DND-41 (cell line): ENCODE data around the gene CUL4B.

Experiments used
- EZH2 ChIP-seq: IDR thresholded peaks from 3 replicates; pipeline ENCODE4 v1.6.1; 2012; ENCODE audit warnings: borderline replicate concordance, low read depth, mild to moderate bottlenecking, moderate library complexity, low read length, inconsistent platforms; ENCODE audit not compliant: severe bottlenecking
- TF ChIP-seq, protein P1 (sequence below): IDR thresholded peaks from 2 replicates; pipeline ENCODE4 v1.5.1; 2012; ENCODE audit warnings: borderline replicate concordance, low read length, moderate library complexity, mild to moderate bottlenecking; ENCODE audit not compliant: poor library complexity, severe bottlenecking; ENCODE audit errors: extremely low read depth

GRCh38 chrX:120485638-120486520 lies 74.9 kb downstream of the CUL4B start:
- TF ChIP-seq, protein P1, sequence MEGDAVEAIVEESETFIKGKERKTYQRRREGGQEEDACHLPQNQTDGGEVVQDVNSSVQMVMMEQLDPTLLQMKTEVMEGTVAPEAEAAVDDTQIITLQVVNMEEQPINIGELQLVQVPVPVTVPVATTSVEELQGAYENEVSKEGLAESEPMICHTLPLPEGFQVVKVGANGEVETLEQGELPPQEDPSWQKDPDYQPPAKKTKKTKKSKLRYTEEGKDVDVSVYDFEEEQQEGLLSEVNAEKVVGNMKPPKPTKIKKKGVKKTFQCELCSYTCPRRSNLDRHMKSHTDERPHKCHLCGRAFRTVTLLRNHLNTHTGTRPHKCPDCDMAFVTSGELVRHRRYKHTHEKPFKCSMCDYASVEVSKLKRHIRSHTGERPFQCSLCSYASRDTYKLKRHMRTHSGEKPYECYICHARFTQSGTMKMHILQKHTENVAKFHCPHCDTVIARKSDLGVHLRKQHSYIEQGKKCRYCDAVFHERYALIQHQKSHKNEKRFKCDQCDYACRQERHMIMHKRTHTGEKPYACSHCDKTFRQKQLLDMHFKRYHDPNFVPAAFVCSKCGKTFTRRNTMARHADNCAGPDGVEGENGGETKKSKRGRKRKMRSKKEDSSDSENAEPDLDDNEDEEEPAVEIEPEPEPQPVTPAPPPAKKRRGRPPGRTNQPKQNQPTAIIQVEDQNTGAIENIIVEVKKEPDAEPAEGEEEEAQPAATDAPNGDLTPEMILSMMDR: peak; percentile 65
- no peak for TF ChIP-seq EZH2
